Measurements from ENCODE around the gene RIMS1.
"Not testable (repeated sequence)": the region's sequence is repeated elsewhere in the genome, so short reads cannot be mapped to it uniquely, and the experiment has no call there.

The RIMS1 gene

DNA sequence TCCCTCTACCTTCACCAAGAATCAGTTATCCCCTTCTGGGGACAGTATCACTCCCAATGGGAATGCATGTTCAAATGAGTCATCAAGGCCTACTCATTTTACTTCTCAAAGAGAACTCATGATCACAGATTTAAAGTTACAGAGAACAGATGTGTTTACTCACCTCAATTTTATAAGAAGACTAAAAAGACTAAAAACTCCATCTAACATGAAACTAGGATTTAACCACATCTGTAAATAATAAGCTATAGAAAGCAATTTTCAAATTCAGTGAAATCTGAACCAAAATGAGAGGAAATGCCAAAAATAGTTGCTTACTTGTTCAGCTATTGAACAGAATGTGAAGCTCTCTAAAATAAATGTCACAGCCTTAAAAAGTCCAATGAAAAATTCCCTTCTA lies 435.4 kb downstream of the RIMS1 start:
- peaks cover 3% of the 10 kb centered on the region for H3K4me1 ChIP-seq (ENCODE audit: control insufficient read depth, insufficient read depth, low read length)
- no peak overlapping the region for H3K27ac ChIP-seq (ENCODE audit: low read depth, low read length)
- H3K27me3 ChIP-seq (ENCODE audit: control insufficient read depth, insufficient read depth, low read length): no peaks in the 10 kb centered on the region
- H3K9ac ChIP-seq (ENCODE audit: low read depth, low read length): no peak overlapping the region
- no peaks in the 10 kb centered on the region for H3K9me3 ChIP-seq (ENCODE audit: control insufficient read depth, insufficient read depth, low read length)
- no peak overlapping the region for H3K4me3 ChIP-seq (ENCODE audit: low read depth, low read length)
- H3K36me3 ChIP-seq (ENCODE audit: control insufficient read depth, insufficient read depth, low read length): no peaks in the 10 kb centered on the region

DNA sequence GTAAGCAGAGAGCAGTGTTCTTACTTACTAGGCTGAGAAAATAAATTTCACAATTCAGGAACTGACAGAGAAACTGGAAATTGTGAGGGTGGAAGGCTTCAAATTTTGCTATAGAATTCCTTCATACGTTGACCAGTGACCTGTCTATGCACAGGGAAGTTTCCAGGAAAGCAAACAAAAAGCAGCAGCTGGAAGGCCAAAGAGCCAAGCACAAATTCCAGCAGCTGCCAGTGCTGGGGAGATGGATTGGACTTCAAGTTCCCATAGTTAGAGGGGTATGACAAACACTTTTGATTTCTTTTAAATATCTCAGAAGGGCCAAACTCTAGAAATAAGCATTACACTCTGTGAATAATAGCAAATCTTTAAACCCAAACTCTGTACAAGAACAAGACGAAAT lies 436.4 kb downstream of the RIMS1 start:
- Histone ChIP-seq H3K36me3 (ENCODE audit: control insufficient read depth, insufficient read depth, low read length) (no peaks in the 10 kb centered on the region), H3K4me1 (ENCODE audit: control insufficient read depth, insufficient read depth, low read length) (peaks cover 6% of the 10 kb centered on the region), H3K9me3 (ENCODE audit: control insufficient read depth, insufficient read depth, low read length) (no peaks in the 10 kb centered on the region), H3K9ac (ENCODE audit: low read depth, low read length) (no peak overlapping the region), H3K27ac (ENCODE audit: low read depth, low read length) (no peak overlapping the region), H3K27me3 (ENCODE audit: control insufficient read depth, insufficient read depth, low read length) (no peaks in the 10 kb centered on the region), H3K4me3 (ENCODE audit: low read depth, low read length) (no peak overlapping the region)

DNA sequence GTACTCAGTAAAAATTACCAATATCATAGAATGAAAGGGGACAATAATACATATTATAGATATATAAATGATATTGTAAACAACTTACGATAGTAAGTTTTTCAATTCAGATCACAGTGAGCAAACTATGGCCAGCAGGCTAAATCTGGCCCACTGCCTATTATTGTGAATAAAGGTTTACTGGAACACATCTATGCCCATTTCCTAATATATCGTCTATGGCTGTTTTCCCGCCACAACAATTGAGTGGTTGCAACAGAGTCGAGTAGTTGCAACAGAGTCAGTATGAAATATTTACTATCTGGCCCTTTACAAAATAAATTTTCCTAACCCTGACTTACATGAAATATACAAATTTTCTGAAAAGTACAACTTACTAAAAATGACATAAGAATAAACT lies 438.2 kb downstream of the RIMS1 start:
- H3K9me3 ChIP-seq (ENCODE audit: control insufficient read depth, insufficient read depth, low read length): no peaks in the 10 kb centered on the region
- no peak overlapping the region for H3K27ac ChIP-seq (ENCODE audit: low read depth, low read length)
- no peaks in the 10 kb centered on the region for H3K27me3 ChIP-seq (ENCODE audit: control insufficient read depth, insufficient read depth, low read length)
- H3K4me1 ChIP-seq (ENCODE audit: control insufficient read depth, insufficient read depth, low read length): peaks cover 6% of the 10 kb centered on the region
- H3K4me3 ChIP-seq (ENCODE audit: low read depth, low read length): no peak overlapping the region
- no peak overlapping the region for H3K9ac ChIP-seq (ENCODE audit: low read depth, low read length)
- H3K36me3 ChIP-seq (ENCODE audit: control insufficient read depth, insufficient read depth, low read length): no peaks in the 10 kb centered on the region

DNA sequence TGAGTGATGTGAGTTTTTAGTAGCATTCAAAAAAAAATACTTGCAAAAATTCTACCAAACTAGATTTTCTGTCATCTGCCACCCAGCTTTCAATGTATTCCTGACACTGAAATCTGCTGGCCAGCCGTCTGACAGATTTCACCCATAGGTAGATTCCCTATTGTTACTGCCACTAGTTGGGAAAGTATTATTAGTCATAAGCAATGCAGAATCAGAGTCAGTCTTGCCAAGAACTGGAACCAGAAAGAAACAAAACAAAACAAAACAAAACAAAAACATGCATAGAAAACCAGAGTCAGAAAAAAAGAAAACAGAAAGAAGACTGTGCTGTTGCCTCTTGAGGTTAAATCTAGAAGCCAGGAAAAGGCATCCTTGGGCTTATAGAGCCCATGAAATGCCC lies 442.4 kb downstream of the RIMS1 start:
- no peaks in the 10 kb centered on the region for H3K9me3 ChIP-seq (ENCODE audit: control insufficient read depth, insufficient read depth, low read length)
- H3K9ac ChIP-seq (ENCODE audit: low read depth, low read length): no peak overlapping the region
- no peak overlapping the region for H3K27ac ChIP-seq (ENCODE audit: low read depth, low read length)
- peaks cover 6% of the 10 kb centered on the region for H3K4me1 ChIP-seq (ENCODE audit: control insufficient read depth, insufficient read depth, low read length)
- no peak overlapping the region for H3K4me3 ChIP-seq (ENCODE audit: low read depth, low read length)
- no peaks in the 10 kb centered on the region for H3K36me3 ChIP-seq (ENCODE audit: control insufficient read depth, insufficient read depth, low read length)
- no peaks in the 10 kb centered on the region for H3K27me3 ChIP-seq (ENCODE audit: control insufficient read depth, insufficient read depth, low read length)

DNA sequence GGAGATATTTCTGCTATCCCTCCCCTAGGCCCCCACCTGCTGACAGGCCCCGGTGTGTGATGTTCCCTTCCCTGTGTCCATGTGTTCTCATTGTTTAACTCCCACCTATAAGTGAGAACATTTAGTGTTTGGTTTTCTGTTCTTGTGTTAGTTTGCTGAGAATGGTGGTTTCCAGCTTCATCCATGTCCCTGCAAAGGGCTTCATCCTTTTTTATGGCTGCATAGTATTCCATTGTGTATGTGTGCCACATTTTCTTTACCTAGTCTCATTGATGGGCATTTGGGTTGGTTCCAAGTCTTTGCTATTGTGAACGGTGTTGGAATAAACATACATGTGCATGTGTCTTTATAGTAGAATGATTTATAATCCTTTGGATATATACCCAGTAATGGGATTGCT lies 448.9 kb downstream of the RIMS1 start:
- H3K4me1 ChIP-seq (ENCODE audit: control insufficient read depth, insufficient read depth, low read length); H3K36me3 ChIP-seq (ENCODE audit: control insufficient read depth, insufficient read depth, low read length); H3K9me3 ChIP-seq (ENCODE audit: control insufficient read depth, insufficient read depth, low read length); H3K27ac ChIP-seq (ENCODE audit: low read depth, low read length); H3K27me3 ChIP-seq (ENCODE audit: control insufficient read depth, insufficient read depth, low read length); H3K9ac ChIP-seq (ENCODE audit: low read depth, low read length); H3K4me3 ChIP-seq (ENCODE audit: low read depth, low read length): not testable (repeated sequence)

DNA sequence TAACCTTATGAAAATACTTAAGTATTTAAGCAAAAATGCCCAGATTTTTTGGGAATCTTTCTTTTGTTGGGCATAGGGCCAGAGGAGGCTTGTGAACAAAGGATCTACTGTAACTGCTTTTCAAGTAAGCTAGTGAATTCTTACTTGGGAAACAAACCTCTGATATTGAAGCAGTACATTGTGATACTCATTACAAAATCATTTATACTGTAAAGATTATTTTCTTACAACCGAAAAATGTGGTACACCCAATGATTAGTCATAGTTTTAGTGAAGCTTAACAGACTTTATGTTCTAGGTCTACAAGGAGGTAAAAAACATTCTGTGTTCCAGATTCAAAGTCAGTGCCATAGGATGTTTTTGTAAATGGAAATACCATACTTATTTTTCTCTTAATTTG lies 462.6 kb downstream of the RIMS1 start:
- Histone ChIP-seq H3K4me3 (ENCODE audit: low read depth, low read length) (no peak overlapping the region), H3K27ac (ENCODE audit: low read depth, low read length) (no peak overlapping the region), H3K9me3 (ENCODE audit: control insufficient read depth, insufficient read depth, low read length) (no peaks in the 10 kb centered on the region), H3K27me3 (ENCODE audit: control insufficient read depth, insufficient read depth, low read length) (no peaks in the 10 kb centered on the region), H3K9ac (ENCODE audit: low read depth, low read length) (no peak overlapping the region), H3K4me1 (ENCODE audit: control insufficient read depth, insufficient read depth, low read length) (no peaks in the 10 kb centered on the region), H3K36me3 (ENCODE audit: control insufficient read depth, insufficient read depth, low read length) (no peaks in the 10 kb centered on the region)

DNA sequence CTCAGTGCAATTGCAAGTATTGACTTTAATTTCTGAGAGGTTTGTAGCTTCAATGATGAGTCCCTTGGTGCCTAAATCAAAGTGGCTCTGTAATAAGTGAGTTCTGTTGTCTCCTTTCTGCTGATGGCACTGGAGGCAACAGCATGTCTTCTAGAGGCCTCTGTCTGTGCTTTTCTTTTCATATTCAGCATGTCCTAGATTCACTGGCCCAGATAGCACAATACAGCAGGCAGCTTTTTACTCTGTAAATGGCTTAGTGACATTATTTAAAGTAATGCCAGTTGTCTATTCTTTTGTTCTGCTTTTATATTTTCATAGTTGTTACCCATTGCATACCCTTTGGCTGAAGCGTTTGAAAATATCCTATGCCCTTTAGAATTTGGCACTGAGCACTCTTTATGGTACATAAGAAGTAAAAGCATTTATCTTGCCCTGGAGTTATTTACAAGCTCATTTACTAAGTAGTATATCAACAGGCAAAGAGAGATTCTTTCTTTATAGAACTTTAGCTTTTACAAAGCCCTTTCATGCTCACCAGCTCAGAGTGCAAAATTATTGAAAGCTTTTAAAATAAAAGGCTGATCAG lies 464.0 kb downstream of the RIMS1 start:
- Histone ChIP-seq H3K27me3 (ENCODE audit: control insufficient read depth, insufficient read depth, low read length) (no peaks in the 10 kb centered on the region), H3K27ac (ENCODE audit: low read depth, low read length) (no peak overlapping the region), H3K9ac (ENCODE audit: low read depth, low read length) (no peak overlapping the region), H3K36me3 (ENCODE audit: control insufficient read depth, insufficient read depth, low read length) (no peaks in the 10 kb centered on the region), H3K4me3 (ENCODE audit: low read depth, low read length) (no peak overlapping the region), H3K4me1 (ENCODE audit: control insufficient read depth, insufficient read depth, low read length) (no peaks in the 10 kb centered on the region), H3K9me3 (ENCODE audit: control insufficient read depth, insufficient read depth, low read length) (no peaks in the 10 kb centered on the region)

DNA sequence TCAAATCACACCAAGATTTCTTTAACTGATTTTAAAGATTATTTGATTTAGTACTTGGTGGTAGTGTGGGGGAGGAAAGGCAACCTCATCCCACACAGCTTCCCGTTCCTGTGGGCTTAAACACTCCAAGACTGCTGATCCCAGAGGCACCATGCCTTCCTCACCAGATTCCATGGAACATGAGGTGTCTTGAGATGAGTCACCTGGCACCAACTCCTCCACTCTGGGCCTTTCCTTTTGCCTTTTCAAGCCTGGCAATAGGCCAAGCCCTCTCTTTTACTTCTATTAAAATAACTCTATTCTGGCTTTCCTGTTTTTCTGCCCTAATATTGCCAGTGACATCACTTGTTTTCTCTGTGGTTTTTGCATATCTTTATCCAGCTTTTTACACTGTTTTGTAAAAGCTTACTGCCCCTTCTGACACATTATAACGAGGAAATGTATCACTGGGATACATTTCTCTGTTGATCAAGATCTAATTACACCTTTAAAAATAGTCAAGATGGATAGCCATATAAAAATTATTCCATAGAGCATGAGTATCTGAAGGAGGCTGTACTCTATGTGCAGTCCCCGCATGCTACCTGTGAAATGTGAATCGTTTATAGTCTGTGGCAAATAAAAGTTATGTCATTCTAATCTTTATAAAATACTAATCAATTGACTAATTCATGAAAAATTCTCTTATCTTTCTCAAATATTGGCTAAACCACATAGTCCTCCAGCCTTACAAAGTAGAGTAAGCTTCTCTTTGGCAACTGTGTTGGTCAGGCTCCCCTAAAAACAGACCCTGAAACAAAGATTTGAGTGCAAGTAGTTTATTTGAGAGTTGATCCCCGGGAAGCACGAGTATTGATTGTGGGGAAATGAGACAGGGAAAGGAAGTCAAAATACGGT lies 477.7 kb downstream of the RIMS1 start:
- Histone ChIP-seq H3K4me3 (ENCODE audit: low read depth, low read length) (no peak overlapping the region), H3K36me3 (ENCODE audit: control insufficient read depth, insufficient read depth, low read length) (no peaks in the 10 kb centered on the region), H3K9ac (ENCODE audit: low read depth, low read length) (no peak overlapping the region)

DNA sequence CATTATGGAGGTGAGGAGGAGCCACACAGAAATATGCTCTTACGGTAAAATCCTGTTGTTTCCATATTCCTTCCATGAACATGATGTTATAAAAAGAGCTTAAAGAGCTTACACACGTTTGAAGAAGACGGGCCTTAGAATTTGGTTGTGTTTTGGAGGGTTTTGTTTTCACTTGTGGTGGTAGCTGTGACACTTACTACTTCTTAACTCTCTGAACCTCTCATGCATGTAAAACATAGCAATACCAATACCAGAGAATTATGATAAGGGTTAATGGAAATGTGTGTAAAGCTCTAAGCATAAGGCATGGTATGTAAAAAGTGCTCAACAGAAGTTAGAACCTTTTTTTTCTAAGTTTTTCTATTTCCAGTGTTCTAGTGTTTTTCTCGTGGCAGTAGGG lies 479.4 kb downstream of the RIMS1 start:
- Histone ChIP-seq H3K4me3 (ENCODE audit: low read depth, low read length) (no peak overlapping the region), H3K4me1 (ENCODE audit: control insufficient read depth, insufficient read depth, low read length) (no peaks in the 10 kb centered on the region), H3K9me3 (ENCODE audit: control insufficient read depth, insufficient read depth, low read length) (no peaks in the 10 kb centered on the region), H3K27me3 (ENCODE audit: control insufficient read depth, insufficient read depth, low read length) (no peaks in the 10 kb centered on the region), H3K9ac (ENCODE audit: low read depth, low read length) (no peak overlapping the region), H3K27ac (ENCODE audit: low read depth, low read length) (no peak overlapping the region), H3K36me3 (ENCODE audit: control insufficient read depth, insufficient read depth, low read length) (no peaks in the 10 kb centered on the region)

More for the DNA sequence above, 477.7 kb downstream of the RIMS1 start:
- no peaks in the 10 kb centered on the region for H3K4me1 ChIP-seq (ENCODE audit: control insufficient read depth, insufficient read depth, low read length)
- no peaks in the 10 kb centered on the region for H3K27me3 ChIP-seq (ENCODE audit: control insufficient read depth, insufficient read depth, low read length)
- H3K27ac ChIP-seq (ENCODE audit: low read depth, low read length): no peak overlapping the region
- no peaks in the 10 kb centered on the region for H3K9me3 ChIP-seq (ENCODE audit: control insufficient read depth, insufficient read depth, low read length)

DNA sequence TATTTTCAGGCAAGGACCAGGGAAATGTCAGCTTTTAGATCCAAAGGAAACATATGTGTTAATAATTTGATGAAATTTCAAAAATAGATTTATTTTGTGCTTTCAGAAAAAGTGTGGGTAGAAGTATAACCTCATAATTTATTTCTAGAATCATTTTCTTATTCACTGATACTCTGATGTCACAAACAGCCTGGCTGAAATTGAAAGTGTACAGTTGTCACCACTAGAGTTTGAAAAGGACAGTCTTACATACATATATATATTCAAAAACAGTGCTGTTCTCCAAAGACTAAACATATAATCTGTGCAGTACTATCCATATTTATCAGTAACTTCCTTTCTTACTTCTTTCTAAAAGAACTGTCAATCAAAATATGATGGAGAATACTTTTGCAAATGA lies 481.1 kb downstream of the RIMS1 start:
- H3K27ac ChIP-seq (ENCODE audit: low read depth, low read length): no peak overlapping the region

DNA sequence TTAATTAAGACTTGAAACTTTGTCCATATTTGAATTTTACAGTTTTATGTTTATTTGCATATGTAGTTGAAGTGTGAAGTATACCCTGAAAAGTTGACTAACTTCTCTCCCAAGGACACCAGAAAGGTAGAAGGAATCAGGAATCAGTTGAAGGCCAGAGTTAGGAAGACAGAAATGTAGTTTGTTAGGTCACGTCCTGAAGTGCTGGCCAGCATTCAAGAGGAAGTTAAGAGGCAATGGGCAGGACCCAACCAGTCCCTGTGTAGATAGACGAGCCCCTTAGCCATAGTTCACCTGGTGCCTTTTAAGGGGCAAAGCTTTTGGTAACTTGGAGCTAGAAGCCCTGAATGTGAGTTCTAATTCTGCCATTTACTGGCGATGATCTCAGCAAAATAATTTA lies 485.1 kb downstream of the RIMS1 start:
- no peaks in the 10 kb centered on the region for H3K36me3 ChIP-seq (ENCODE audit: control insufficient read depth, insufficient read depth, low read length)
- no peak overlapping the region for H3K4me3 ChIP-seq (ENCODE audit: low read depth, low read length)
- H3K4me1 ChIP-seq (ENCODE audit: control insufficient read depth, insufficient read depth, low read length): 0 out of 2 replicates have a peak, but pooled peaks cover 8% of the 10 kb centered on the region
- no peak overlapping the region for H3K27ac ChIP-seq (ENCODE audit: low read depth, low read length)
- no peaks in the 10 kb centered on the region for H3K9me3 ChIP-seq (ENCODE audit: control insufficient read depth, insufficient read depth, low read length)
- no peak overlapping the region for H3K9ac ChIP-seq (ENCODE audit: low read depth, low read length)
- H3K27me3 ChIP-seq (ENCODE audit: control insufficient read depth, insufficient read depth, low read length): no peaks in the 10 kb centered on the region

More for the DNA sequence above, 481.1 kb downstream of the RIMS1 start:
- Histone ChIP-seq H3K4me1 (ENCODE audit: control insufficient read depth, insufficient read depth, low read length) (no peaks in the 10 kb centered on the region), H3K4me3 (ENCODE audit: low read depth, low read length) (no peak overlapping the region), H3K9me3 (ENCODE audit: control insufficient read depth, insufficient read depth, low read length) (no peaks in the 10 kb centered on the region), H3K36me3 (ENCODE audit: control insufficient read depth, insufficient read depth, low read length) (no peaks in the 10 kb centered on the region), H3K27me3 (ENCODE audit: control insufficient read depth, insufficient read depth, low read length) (no peaks in the 10 kb centered on the region), H3K9ac (ENCODE audit: low read depth, low read length) (no peak overlapping the region)
